Dermis blood vessel endothelial cell (primary cell): ENCODE results near the gene HAPLN1. TPM values are rescaled to one million over a fixed set of nuclear protein-coding genes. Genes with fewer than 3 reads are reported as not detected.

ENCODE experiments used
- DNase-seq: peaks from one replicate; pipeline ENCODE4 v3.0.0; 2010
- total RNA-seq: library from RNA; depleted of rRNA; stranded (reverse); fragments of >200 nt; gene quantifications from 2 replicates; pipeline ENCODE4 v1.2.3, GENCODE V29; 2014

HAPLN1 gene
- total RNA-seq, 1 donor from 2014 or later = under 0.01 TPM

DNA sequence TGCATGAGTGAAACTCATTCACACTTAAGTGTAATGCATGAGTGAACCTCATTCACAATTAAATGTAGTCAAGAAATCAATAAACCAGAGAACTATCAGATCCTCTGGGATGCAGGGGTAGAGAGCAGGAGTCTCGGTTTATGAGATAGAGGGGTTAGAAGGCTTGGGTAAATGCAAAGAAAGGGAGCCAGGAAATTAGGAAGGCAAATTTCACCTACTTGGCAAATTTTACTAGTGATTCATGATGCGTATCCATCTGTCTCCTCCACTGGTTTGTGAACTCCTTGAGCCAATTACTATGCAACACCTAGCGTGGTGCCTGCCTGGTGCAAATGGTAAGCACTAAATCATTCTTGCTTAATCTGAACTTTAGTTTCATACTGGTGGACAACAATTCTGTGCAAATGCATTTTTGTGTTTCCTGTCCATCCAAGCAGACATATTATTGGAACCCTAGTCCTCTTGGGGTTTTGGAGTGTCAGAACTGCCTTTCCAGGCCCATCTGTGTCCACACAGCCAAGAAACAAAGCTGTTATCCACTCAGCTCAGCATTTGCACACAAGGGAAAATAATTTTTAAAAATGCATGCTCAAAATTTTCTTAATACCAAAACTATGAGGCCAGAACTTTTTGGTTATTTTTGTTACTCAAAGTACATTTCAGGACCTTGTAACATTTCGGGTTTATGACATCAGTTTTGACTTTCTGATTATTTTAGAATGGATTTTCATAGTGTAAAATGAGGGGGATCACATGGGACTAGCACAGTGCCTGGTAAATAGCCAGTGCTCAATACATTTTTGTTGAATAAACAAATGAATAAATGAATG is 5.2 kb downstream of the HAPLN1 start:
- no peak for DNase-seq

GRCh38 chr5:83714810-83715209 is 5.8 kb downstream of the HAPLN1 start:
- DNase-seq = no peak

- peak; percentile 71 for DNase-seq
Observed at GRCh38 chr5:83711982-83712601, 8.6 kb downstream of the HAPLN1 start.

GRCh38 chr5:83709973-83710372 is 10.7 kb downstream of the HAPLN1 start:
- DNase-seq = no peak

DNA sequence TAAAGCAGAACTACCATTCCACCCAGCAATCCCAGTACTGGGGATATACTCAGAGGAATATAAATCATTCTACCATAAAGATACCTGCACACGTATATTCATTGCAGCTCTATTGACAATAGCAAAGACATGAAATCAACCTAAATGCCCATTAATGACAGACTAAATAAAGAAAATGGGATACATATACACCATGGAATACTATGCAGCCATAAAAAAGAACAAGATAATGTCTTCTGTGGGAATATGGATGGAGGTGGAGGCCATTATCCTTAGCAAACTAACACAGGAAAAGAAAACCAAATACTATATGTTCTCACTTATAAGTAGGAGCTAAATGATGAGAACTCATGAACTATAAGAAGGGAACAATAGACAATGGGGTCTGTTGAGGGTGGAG is 12.5 kb downstream of the HAPLN1 start:
- DNase-seq = no peak

- no peak for DNase-seq
Observed at GRCh38 chr5:83703059-83703458, 17.6 kb downstream of the HAPLN1 start.

DNA sequence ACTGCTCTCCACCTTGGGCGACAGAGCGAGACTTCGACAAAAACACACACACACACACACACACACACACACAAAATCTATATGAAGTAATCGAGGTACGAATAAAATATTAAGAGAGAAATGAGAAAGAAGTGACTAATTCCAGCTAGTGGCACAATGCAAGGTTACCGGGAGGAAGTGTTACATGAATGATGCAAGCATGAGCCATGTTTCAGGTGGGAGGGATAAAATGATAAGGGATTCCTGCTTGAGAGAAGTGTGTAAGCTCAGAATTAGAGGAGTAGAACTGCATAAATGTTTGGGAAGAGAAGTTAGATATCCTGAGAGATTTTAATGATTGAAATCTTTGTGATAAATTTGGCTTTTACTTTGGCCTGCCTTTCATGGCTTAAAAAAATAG is 18.8 kb downstream of the HAPLN1 start:
- DNase-seq = no peak

DNA sequence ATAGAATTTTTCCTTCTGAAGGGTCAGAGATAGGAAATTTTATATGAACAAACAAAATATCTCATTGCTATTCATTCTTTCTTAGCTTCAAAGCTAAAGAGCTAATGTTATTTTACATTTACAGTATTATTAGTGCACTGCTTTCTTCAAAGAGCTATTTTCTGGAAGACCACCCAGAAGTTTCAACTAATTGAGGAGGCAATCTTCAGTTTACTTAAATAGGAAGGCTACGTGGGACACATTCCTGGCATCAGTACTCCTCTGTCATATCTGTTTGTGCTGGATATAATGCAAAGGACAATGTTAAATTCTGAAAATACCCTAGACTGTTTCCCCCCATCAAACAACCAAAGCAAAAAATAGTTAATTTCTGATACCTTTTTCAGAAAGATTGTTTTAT is 30.8 kb downstream of the HAPLN1 start:
- DNase-seq = no peak

- no peak for DNase-seq
Observed at GRCh38 chr5:83688281-83688680, 32.4 kb downstream of the HAPLN1 start.

DNA sequence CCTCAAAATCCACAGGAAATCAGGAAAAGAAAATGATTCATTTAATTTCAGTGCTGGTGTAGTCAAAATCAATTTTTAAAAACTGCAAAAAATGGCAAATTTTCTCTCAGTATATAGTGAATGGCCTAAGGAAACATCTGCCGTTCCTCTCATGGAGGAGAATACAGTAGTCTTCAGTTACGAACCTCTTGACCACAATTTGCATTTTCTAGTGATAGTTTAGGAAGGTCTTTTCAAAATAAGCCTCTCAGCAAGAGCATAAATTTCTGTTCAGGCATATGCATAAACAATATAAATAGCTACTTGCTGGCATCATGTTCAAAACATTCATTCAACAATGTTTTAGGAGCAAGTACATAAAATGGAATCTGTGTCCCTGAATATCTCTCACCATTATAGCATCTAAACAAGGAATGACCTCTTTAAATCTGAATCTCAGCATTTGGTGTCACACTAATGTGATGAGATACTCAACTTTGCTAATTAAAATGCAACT is 33.5 kb downstream of the HAPLN1 start:
- no peak for DNase-seq

GRCh38 chr5:83686251-83686650 is 34.4 kb downstream of the HAPLN1 start:
- DNase-seq = no peak

DNA sequence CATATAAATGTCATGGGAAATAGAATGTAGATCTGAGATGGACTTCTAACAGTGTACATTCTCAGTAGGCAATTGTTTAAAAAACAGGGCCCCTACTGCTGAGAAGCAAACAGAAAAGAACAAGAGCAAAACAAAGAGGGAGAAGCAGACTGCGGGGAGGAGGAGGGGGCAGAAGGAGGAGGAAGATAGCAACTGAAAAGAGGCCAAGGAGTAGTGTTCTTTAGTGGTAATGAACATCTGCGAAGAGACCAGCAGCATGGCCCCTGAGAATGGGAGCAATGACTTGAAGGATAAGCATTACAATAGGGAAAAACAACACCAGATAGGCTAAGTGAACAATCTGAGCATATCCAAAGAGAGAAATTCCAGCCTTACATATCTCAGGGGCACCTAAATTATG is 36.8 kb downstream of the HAPLN1 start:
- DNase-seq = no peak

GRCh38 chr5:83672646-83673045 is 48.0 kb downstream of the HAPLN1 start:
- DNase-seq = no peak

DNA sequence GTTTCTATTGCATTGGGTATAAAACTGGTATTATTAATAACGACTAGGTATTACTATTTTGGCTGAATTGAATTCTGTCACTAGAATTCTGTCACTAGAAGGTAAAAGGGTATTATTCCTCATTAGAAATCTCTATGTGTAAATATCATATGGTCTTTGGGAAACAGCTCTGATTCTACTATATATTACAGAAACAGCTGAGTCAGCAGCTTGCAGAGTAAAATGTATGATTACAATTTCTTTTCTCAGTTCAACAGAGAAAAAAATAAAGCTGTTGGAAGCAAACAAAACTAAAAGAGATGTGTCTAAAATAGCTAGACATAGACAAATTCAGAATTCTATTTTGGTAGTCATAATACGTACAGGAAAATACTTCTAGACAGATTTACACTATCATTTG is 48.5 kb downstream of the HAPLN1 start:
- DNase-seq = no peak

- DNase-seq = no peak
Observed at GRCh38 chr5:83665631-83666030, 55.0 kb downstream of the HAPLN1 start.

- no peak for DNase-seq
Observed at GRCh38 chr5:83662558-83662957, 58.1 kb downstream of the HAPLN1 start.

- DNase-seq = no peak
Observed at GRCh38 chr5:83657807-83658525, 62.7 kb downstream of the HAPLN1 start.

- DNase-seq = no peak
Observed at GRCh38 chr5:83654427-83654994, 66.1 kb downstream of the HAPLN1 start.

DNA sequence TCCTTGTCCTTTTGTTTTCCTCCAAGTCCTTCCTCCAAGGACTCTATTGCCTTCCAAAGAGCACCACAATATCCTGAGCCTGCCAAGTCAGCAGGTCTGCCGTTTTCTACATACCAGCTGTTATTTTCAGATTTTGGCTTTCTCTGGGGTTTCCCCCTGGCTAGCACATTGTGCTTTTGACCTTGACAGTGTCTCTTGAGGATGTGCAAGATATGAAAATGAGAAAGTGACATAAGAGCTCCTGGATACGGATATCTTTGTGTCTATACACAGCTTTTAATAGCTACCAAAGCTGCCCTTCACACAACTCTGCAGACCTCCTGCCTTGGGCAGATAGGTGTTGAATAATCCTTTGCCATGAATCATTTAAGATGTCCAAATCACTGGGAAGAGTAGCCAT is 67.0 kb downstream of the HAPLN1 start:
- DNase-seq = no peak

DNA sequence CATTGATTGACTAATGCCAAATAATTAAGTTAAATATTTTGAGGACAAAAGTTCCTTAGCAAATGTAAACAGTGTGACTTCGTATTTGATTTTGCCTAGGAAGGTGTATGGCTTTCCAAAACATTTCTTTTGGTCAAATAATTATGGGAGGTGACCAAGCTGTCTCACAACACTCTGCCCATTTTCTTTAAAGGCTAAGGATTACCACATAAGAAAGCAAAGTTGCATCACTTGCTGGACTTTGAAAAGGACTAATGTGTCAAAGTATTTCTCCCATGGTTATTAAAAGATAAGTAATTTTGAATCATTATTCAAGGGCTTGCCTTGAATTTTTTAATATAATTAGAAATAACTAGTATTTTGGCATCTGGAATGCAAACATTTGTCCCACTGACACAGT is 74.7 kb downstream of the HAPLN1 start:
- no peak for DNase-seq

GRCh38 chr5:83644301-83644700 is 76.4 kb downstream of the HAPLN1 start:
- no peak for DNase-seq

DNA sequence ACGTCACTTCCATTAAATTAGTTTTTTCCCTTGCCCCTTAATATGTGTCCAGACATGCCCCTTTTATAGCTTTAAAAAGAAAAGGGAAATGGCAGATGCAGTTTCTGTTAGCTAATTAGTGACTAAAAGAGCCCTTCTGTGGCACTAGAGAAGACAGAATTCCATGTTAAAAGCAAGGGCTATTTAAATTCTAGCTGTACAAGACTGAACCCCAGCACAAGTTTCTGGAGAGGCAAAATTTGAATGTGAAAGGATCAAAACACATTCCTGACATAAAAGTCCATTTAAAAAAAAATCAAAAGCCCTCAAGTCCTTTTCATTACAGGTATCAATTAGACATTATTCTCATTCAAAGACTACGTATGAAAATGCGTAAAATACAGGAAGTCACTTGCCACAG is 78.7 kb downstream of the HAPLN1 start:
- DNase-seq = no peak

- no peak for DNase-seq
Observed at GRCh38 chr5:83639911-83640310, 80.7 kb downstream of the HAPLN1 start.
